ENCODE data around the gene KRT40.

KRT40 gene

DNA sequence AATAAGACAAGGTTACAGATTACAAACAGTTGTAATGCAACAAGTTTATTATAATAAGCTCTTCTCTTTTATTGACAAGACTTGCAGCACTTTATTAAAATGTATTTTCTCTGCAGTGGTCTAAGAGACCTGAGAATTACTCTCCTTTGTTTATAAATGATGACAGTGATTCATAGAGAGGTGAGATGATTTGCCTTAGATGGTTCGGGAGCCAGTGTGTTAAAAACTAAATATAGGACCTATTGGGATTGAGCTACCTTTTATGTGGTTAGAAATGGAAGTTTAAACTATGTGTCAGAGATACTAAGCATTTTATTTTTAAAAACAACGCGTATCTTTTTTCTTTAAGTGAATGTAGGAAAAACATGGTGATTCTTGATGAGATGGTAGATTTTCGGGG is 12.7 kb upstream of the KRT40 start:
- no peak for DNase-seq (ENCODE audit: low spot score)

DNA sequence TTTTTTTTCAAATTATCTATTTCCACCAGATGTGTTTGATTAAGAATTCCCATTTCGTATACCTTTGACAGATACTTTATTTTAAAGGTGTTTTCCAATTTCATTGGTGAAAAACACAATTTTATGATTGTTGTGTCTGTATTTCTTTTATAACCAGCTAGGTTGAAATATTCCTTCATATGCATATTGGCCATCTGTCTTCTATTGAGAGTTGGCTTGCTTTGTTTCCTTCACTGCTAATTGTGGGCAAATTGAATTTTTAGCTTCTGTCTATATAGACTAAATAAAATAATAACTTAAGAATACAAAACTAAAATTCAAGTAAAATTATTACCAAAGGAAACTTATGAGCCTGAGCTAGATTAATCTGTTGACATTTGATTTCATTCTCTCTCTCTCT is 11.0 kb upstream of the KRT40 start:
- DNase-seq (ENCODE audit: low spot score) = no peak

DNA sequence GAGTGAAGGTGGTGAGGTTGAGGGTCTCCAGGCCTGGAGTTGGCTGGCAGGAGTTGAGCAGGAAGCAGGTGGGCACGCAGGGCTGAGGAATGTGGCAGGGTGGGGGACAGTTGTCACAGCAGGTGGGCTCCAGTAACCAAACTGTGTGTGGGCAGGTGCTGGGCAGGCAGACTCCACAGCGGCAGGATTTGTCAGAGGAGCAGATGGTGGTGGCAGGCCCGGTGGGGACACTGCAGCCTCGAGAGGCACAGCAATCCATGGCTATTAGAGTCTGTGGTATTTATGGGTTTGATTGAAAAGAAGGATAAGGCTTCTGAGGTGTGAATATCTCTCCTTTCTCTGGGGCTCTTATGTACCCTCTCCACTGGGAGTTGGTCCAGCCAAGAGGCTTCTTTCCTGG is 9.7 kb upstream of the KRT40 start, which contains the start of gene KRTAP3-3:
Gene KRTAP3-3, minus strand, starts transcription at position 326 of the 400 bp plus-strand sequence. Its CDS starts 67 bp downstream, at position 259.
- no peak for DNase-seq (ENCODE audit: low spot score)

DNA sequence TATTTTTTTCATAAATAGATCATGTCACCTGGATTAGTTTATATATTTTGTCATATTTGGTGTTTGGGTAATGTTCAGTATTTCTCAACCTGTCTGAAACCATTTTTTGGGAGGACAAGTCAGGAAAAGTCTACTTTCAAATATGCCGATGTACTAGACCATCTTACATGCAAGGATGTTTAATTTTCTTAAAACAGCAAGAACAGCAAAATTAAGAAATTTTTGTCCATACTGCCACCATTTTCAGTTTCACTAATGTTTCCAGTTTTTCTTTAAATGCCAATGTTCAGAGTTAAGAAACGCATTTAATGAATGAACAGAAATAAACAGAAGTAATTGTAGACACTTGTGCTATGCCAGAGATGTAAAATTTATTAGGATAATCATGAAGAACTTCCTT is 9.0 kb upstream of the KRT40 start:
- no peak for DNase-seq (ENCODE audit: low spot score)

DNA sequence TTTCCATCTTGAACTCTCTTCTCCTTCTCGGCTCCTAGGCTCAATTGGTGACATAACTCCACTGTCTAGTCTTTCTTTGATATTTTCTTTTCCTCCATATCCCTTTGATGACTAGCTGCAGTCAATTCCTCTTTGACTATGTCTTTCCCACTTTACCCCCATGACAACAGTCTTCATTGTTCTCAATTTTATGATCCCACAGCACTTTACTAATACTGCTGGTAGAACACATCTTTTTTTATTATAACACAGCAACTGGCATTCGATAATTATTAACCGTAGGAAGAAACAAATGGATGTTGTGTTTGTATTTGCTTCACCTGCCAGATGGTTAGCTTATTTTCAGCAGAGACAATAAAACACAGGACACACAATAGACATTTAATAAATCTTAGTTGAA is 8.5 kb upstream of the KRT40 start:
- no peak for DNase-seq (ENCODE audit: low spot score)

DNA sequence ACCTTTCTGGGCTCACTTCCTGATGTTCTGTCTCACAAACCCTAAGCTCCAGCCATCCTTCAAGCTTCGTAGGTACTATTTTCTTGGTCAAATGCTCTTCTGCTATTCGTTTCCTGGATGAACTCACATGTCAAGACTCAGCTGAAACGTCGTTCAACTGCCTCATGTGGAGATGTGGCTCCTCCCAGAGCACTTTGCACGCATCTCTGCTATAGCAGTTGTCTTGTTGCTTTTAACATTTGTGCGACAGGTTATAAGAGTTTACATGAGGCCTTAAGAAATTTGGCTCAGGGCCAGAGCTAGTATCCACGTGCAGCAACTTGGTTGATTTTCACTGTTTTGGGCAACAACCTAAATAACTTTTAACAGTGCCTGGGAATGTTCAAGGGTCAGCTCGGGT is 2.8 kb upstream of the KRT40 start:
- DNase-seq (ENCODE audit: low spot score) = no peak

DNA sequence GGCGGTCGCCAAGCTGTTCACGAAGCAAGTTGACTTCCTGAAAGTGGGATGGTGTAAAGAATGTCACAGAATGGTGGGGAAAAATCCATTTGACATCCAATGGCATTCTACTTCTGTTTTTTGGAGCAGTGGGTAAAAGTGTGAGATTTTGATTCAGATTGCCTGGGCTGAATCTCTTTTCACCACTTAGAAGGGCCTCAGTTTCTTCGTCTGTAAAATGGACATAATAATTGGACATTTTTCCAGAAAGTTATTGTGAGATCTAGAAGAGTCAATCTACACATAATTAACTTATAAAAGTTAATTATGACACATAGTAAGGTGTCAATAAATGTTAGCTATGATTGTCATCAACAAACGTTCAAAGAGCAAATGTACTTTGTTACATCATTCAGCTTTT is 3.0 kb downstream of the KRT40 start:
- no peak for DNase-seq (ENCODE audit: low spot score)

DNA sequence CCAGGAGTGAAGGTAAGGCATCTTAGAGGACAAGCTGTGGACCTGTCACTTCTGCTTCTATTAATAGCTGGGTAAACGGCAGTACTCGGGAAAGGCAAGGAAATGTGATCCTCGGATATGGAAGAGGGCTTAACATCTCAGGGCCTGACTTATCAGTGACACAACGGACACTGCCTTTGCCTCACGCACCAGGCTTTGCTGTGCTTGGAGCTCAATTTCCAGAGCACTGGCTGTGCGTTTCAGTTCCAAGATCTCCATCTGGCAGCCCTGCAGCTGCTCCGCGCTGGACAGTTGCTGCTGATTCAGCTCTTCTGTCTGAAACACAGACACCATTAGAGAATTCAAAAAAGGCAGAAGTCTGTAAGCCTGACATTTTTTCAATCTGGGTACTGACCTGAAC is 3.5 kb downstream of the KRT40 start:
- no peak for DNase-seq (ENCODE audit: low spot score)

DNA sequence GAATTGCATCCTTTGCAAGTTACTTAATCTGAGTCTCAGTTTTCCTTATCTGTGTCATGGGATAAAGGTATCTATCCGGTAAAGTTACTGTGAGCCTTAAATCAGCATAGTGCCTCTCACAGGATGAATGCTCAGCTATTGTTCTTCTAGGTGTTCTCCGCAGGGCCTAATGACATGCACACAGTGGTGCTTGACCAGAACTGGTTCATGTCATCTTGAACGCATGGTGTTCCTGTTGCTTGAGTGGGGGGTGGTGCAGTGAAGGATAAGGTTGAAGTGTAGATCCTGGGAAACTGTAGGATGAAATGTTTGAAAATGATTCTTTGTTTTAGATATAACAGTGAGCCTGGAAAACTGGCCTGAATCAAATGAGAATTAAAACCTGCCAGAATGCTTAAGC is 4.0 kb downstream of the KRT40 start:
- DNase-seq (ENCODE audit: low spot score) = no peak

DNA sequence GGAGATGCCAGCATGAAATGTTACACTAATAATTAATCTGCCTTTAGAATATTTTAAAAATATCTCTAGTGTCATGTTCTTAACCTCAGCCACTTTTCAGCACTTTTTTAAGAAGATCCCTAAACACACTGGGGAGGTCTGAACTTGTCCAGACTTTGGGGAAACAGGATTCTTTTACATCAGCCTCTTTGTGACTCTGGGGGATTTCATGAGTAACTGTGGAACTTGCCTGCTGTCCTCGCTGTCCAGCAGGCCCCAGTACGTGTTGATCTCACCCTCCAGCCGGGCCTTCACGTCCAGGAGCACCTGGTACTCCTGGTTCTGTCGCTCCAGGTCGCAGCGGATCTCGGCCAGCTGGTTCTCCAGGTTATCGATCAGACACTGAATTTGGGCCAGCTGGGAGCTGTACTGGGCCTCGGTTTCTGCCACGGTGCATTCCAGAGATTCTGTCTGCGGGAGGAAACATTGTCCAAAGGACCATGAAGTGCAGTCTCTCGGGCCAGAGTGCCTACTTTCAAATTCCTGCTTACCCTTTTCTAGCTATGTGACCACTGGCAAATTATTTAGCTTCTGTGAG is 5.5 kb downstream of the KRT40 start:
- DNase-seq (ENCODE audit: low spot score) = no peak

DNA sequence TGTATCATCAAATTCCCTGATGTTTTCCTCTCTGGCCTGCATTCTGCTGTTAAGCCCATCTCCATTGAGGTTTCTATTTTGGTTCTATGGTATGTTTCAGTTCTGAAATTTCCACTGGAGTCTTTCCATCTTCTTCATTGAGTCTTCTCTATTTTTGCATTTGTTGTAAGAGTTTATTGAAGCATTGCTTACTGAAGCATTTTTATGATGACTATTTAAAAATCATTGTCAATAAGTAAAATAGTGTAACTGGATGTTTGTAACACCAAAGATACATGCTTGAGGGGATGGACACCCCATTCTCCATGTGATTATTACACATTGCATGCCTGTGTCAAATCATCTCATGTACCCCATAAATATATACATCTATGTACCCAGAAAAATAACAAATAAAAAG is 8.6 kb downstream of the KRT40 start:
- no peak for DNase-seq (ENCODE audit: low spot score)

DNA sequence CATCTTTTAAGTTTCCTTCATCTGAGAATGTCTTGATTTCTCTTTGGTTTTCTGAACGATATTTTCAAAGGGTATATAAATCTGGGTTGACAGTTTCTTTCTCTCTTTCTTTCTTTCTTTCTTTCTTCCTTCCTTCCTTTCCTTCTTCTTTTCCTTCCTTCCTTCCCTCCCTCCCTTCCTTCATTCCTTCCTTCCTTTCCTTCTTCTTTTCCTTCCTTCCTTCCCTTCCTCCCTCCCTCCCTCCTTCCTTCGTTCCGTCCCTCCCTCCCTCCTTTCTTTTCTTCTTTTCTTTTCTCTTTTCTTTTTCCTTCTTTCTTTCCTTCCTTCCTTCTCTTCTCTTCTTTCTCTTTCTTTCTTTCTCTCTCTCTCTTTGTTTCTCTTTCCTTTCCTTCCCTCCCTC is 9.8 kb downstream of the KRT40 start:
- no peak for DNase-seq (ENCODE audit: low spot score)

DNA sequence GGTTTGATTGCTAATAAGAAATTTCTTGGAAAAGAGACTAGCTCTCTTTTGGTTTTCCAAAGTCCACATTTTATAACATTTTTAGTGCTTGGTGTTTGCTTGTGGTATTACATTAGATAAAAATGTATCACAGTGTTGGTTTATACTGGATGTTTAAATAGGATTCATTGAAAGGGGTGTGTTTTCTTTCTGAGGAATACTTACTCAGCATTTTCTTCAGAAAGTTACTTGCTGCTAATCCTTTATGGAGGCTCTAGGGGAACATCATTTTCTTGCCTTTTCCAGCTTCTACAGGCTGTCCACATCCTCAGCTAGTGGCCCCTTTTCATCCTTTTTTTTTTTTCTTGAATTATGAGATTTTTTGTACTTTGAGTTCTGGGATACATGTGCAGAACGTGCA is 16.5 kb downstream of the KRT40 start:
- DNase-seq (ENCODE audit: low spot score) = no peak

DNA sequence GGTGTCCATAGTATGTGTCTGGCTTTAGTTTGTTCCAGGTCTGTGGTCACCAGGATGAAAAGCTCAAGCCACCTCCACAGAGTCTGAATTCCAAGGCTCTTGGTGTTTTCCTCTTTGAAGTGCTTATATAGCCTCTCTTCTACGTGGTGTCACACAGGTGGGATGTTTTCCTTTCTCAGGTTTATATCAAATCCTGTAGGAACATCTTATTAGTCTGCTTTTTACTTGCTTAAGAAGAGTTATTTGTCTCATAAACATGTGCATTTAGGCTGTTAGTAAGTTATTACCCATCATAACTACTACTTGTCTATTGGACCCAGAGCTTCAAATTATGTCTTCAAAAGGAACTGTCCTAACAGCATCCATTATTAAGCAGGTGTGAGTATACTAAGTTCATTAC is 17.3 kb downstream of the KRT40 start, which contains the start of gene KRT39:
Gene KRT39, minus strand, starts transcription at position 101 of the 400 bp plus-strand sequence. Its CDS starts 92 bp downstream, at position 9.
- no peak for DNase-seq (ENCODE audit: low spot score)

DNA sequence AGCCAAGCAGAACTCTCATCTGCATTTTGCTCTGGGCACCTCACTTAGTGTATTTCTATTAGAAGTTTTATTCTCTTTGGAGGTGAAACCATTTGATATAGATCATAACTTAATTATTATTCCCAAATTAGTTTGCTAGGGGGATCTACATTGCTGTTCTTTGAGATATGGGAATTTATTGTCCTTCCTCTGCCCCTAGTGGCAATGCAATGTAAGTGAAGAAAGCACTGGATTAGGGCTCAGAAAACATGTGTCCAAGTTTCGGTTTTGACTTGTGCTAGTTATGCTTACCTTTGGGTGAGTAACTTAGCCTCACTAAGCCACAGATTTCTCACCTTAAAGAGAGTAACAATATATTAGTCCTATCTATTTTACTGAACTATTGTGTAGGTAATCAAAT is 20.3 kb downstream of the KRT40 start:
- peak; percentile 40 for DNase-seq (ENCODE audit: low spot score)

DNA sequence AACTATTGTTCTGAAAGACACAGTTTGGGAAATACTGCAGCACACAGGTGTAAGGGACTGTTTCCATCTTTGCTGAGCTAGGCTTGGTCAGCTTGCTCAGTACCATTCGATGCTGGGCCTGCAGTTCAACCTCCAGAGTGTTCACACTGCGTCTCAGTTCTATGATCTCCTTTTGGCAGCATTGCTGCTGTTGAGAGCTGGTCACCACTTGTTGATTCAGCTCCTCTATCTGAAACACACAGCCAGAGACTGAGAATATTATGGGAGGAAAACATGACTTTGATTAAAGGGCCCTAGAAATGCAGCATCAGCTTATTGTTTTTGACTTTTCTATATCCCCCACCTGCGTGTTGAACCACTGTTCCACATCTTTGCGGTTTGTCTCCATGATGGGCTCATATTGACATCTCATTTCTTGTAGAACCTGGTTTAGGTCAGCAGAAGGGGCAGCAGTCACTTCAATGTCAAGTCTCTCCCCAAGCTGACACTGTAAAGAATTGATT is 22.0 kb downstream of the KRT40 start:
- DNase-seq (ENCODE audit: low spot score) = no peak

DNA sequence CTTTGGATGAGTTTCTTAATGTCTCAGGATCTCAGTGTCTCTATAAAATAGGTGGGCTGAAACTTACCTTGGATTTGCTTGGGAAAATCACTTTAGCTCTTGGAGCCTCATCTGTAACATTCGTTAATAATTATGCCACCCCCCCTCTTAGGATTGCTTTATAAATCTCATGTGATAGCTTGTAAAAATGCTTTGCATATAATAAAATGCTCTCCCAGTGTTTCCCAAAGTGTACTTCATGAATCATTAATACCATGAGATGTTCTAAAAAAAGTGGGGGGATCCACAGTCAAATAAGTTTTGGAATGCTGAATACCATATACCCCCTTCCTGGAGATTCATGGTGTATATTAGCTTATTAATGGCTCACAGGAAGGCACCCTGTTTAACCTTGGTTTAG is 22.5 kb downstream of the KRT40 start:
- no peak for DNase-seq (ENCODE audit: low spot score)

DNA sequence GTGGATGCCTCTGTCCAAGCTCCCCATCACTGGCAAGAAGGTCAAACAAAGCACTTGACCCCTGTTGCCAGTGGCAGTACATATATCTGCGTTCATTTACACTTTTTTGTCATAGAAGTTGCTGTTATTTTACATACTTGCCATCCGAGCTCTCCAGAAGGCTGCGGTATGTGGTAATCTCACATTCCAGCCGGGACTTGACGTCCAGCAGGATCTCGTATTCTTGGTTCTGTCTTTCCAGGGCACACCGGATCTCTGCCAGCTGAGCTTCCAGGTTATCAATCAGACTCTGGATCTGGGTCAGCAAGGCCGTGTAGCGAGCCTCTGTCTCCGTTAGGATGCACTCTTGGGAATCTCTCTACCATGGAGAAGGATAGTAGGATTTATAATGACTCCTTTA is 24.0 kb downstream of the KRT40 start:
- DNase-seq (ENCODE audit: low spot score) = no peak

DNA sequence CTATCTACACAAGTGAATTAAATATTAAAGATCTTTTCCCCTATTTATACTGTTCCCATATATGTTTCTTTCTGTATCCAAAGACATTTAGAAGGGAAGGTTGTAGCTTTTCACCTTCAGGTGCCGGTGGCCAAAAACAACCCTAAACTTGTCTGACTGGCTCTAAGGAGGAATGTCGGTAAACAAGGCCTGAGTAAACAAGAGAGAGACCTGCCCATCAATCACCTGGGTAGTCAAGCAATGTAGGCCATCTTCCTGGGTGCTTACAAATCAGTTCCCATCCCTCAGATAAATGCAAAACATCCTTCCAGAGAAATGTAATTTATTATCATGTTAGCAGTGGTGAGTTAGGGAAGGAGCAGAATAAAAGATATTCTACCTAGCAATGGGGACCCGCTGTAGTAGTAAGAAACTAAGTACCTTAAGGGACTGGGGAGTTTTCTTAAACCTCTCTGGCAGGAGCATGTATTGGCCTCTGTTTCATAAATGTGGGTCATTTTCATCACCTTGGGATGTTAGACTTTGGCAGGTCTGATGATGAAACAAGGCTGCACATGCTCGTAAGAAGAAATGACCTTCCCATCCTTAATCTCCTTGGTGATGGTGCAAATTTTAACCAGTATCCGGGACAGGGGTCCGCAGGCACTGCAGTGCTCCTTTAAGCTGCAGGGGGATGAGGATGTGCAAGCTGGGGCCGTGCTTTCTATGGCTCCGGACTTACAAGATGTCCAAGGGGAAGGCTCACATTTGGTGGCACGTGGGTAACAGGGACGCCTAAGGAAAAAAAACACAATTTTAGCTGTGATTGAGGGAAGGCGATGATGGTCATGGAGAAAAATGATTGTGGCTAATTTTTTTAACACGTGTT is 25.8 kb downstream of the KRT40 start:
- DNase-seq (ENCODE audit: low spot score) = no peak

DNA sequence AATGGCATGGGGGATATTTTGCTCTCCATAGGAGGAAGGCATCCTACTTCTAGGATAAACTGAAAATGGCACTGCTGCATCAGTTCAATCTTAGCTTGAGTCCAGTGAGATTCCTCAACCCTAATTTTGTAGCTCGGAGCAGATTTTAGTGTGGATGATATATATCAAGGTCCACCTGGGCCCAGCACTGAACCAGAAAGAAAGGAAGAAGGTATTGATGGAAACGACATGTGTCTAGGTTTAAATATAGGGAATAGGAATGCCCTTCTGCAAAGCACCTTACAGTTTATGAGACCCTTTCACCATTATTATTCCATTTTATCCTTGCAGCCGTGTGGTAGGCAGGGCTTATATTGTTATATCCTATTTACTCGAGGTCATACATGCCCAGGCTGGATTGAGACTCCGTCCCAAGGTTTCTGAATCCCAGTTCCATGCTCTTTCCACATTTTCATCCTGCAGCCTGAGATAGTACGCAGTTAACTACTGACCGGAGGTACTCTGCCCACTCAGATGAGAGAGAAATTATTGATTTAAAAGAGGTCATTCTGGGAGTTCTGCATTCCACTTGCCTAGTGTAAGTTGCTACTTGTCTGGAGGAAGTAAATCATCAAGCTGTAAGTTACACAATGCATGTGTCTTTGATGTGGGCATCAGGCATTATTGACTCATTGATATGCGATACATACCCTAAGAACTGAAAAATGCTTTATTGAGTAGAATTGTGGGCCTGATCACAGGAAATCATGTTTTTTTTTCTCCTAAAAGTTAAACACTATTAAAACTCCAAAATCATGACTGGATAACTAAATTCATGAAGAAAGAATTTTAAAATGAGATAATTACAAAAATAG is 27.5 kb downstream of the KRT40 start:
- DNase-seq (ENCODE audit: low spot score) = no peak

DNA sequence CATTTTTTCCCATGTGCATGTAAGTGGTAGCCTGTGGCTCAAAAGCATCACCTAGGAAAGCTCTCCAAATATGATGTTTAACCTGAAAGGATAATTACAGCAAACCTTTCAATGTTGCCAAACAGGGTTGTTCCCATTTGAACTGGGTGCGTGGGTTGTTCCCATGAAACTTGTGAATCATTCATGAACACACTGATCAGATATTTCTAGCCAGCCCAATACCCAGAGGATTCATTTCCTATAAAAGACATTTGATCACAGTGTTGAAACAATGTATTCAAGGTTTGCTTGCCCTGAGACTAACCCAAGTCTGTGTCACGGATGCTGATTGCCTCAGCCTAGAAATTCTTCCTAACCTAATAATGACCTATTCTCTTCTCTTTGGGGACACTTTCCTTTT is 30.2 kb downstream of the KRT40 start:
- DNase-seq (ENCODE audit: low spot score) = no peak

DNA sequence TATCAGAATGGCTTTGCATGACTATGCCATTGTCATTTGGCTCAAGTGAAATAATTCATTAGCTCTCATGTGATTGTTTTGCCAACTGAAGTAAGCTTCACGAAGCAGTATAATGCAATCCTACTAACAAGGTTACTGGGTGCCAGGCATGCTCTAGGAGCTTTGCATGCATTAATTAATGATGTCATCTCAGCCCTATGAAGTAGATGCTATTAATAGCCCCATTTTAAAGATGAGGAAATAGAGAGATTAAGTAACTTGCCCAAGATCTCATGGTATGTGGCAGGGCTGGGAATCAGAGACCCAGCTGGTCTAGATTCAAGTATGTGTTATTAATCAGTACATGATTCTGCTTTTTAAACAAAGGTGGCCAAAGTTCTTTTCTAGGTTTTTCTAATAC is 31.5 kb downstream of the KRT40 start:
- no peak for DNase-seq (ENCODE audit: low spot score)

DNA sequence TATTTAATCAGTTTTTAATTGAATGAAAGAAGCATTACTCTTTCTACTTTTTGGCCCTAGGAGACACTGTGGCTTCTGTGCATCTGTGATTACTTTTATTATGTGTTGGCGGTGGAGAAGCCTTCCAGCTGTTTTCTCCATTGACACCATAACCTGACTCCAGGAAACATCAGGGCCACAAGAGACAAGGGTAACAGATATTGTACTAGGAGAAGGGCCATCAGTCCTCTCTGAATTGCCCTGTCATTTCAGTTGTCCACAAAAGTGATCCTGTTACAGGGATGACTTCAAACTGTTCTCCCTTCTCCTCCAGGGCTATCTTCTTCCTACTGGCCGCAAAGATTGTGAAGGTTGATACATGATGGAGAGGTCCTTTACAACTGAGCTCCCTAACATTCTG is 32.0 kb downstream of the KRT40 start:
- DNase-seq (ENCODE audit: low spot score) = no peak

Measured in germinal center (tissue), 1 donor.